ENCODE measurements around the gene ACTR6.
"Not testable (repeated sequence)": the region's sequence is repeated elsewhere in the genome, so short reads cannot be mapped to it uniquely, and the experiment has no call there.

The ACTR6 gene

GRCh38 chr12:100200463-100201181, at the start of gene ACTR6:
ACTR6 (plus strand) TSS chr12:100200815; CDS start chr12:100200852, 37 bp downstream.
- peak; percentile 98 for DNase-seq (ENCODE audit: low read depth)

GRCh38 chr12:100151769-100152168, 48.8 kb upstream of the ACTR6 start:
- DNase-seq (ENCODE audit: low read depth), result no peak

- DNase-seq (ENCODE audit: low read depth), result no peak
Observed at GRCh38 chr12:100153131-100153530, 47.5 kb upstream of the ACTR6 start.

GRCh38 chr12:100154474-100155247, 46.0 kb upstream of the ACTR6 start:
- peak; percentile 56 for DNase-seq (ENCODE audit: low read depth)

DNA sequence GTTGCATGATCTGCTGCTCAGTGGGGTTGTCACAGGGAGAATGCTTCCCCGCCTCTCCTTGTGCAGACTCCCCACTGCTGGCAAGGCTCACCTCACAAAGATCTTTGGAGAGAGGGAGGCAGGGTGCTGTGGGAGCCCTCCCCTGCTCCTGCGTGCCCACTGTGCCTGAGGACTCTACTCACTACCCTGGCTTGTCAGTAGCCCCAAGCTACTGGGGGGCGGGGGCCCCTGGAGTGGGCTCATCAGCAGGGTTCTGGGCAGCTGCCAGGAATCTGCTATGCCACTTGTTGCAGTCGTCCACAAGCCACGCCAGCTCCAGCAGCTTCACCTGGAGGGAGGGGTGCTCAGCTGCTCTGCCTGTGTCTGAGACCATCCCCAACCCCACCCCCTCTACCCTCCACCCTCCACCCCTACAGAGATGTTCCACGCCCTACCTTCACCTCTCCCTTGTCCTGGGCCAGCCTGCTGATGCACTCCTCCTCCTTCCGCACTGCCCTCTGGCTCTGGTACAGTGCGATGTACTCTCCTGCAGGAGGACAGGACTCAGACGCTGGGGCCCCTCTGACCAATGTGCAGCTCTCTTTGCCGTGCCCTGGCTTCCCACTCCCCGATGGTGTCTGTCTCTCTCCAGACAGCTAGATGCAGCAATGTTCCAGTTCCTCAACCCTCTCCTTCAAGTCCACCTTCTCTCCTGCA, 43.7 kb upstream of the ACTR6 start:
- no peak for DNase-seq (ENCODE audit: low read depth)

- DNase-seq (ENCODE audit: low read depth), result no peak
Observed at GRCh38 chr12:100157427-100157821, 43.2 kb upstream of the ACTR6 start.

DNA sequence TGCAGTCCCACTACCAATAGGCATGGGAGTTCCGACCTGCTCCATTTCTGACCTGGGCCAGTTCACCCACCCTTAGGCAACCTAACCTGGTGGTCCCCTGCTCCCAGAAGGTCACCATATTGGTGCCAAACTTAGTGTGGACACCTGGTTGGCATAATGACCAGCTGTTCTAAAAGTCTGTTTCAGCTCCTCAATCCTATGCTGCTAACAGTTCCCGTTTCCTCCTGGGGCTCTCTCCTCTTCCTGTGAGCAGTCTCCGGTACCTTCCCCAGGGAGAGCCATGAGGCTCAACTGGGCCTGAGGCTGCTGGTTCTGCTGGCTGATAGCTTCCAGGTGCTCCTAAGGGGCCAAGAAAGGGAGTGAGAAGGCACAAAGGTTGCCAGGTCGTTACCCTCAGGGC, 42.1 kb upstream of the ACTR6 start:
- DNase-seq (ENCODE audit: low read depth), result no peak

DNA sequence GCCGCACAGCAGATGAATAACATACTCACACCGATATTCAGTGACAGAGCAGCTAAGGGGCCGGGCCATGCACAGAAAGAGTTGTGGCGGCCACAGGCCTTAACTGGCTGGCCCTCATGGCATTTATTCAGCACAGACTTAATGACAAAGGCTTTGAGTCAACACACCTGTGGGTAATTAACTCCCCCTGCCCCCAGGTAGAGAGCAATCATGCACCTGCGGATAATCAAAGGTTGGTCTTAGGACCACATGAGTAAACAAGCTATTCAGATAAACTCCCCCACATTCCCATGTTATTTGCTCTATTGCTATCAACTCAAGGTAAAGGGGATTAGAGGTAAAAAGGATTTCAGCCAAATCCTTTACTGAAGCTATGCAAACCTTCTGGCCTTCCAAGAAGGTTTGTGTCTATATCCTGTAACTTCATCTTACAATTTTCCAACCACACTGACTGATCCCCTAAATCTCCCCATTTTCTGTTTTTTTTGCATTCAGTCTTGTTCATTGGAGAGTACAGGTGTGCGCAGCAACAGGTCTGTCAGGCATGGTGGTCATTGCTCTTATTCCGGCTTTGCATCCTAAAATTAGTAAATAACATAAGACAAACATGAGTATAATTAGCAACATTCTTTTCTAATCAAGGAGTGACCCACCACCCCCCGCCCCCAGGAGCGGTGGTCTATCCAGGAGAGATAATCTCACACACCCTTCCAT, 41.1 kb upstream of the ACTR6 start:
- no peak for DNase-seq (ENCODE audit: low read depth)

GRCh38 chr12:100163416-100164152, 37.0 kb upstream of the ACTR6 start:
- peak; percentile 45 for DNase-seq (ENCODE audit: low read depth)

DNA sequence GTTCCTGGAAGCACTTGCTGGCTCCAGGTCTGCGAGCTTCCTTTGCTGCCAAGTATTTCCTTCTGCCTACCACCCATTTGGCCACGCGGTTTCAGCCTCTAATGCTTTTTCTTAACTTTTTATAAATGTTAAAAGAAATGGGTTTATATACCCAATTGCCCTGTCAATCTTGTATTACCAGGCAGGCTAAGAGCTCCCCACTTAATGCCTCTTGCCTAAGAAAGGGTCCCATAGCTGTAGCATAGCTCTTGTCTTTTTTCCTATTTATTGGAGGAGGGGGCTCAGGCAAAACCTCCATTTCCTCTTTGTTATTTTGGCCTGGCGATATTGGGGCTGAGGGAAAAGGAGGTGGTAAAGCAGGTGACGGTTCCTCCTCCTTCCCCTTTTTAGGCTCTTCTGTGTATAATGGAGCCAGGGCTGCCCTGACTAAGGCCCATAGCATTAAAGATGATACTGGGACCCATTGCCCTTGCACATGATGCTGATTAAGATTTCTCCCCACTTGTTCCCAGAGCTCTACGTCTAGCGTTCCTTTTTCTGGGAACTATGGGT, 36.4 kb upstream of the ACTR6 start:
- DNase-seq (ENCODE audit: low read depth), result no peak

GRCh38 chr12:100165356-100165755, 35.3 kb upstream of the ACTR6 start:
- DNase-seq (ENCODE audit: low read depth), result no peak

DNA sequence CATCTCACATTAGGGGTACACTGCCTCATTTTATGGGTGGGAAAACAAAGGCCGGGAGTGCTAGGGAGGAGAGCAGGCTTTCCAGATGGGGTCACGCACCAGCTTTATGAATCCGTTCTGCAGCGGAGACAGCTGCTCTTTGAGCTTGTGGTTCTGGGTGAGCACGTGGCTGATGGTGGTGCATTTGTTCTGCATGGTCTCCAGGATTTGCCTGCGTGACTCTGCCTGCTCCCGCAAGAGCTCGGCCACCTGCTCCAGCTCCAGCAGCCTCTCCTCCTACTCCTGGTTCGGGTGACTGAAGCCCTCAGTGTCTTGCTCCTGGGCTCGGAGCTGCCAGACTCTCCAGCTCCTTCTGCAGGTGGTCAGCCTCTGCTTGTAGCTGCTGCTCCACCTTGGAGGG, 34.4 kb upstream of the ACTR6 start:
- no peak for DNase-seq (ENCODE audit: low read depth)

DNA sequence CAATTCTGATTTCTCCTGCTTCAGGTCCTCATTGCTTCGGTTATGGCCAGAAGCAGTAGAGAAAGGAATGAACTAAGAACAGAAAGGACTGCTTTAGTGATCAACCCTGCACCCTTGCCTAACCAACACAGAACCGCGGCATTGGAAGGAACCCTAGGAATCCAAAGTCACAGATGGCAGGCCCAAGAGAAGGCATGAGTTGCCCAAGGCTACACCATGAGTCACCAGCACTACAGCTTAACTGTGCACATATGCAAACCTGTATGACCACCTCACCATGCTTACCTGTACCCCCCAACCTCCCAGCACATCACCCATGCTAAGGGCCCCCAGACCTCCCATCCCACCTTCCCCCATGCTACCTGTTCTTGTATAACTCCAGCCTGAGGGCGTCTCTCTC, 32.1 kb upstream of the ACTR6 start:
- no peak for DNase-seq (ENCODE audit: low read depth)

GRCh38 chr12:100169345-100169744, 31.3 kb upstream of the ACTR6 start:
- no peak for DNase-seq (ENCODE audit: low read depth)

- DNase-seq (ENCODE audit: low read depth), result no peak
Observed at GRCh38 chr12:100170313-100170858, 30.2 kb upstream of the ACTR6 start.

- DNase-seq (ENCODE audit: low read depth), result no peak
Observed at GRCh38 chr12:100171248-100171647, 29.4 kb upstream of the ACTR6 start.

DNA sequence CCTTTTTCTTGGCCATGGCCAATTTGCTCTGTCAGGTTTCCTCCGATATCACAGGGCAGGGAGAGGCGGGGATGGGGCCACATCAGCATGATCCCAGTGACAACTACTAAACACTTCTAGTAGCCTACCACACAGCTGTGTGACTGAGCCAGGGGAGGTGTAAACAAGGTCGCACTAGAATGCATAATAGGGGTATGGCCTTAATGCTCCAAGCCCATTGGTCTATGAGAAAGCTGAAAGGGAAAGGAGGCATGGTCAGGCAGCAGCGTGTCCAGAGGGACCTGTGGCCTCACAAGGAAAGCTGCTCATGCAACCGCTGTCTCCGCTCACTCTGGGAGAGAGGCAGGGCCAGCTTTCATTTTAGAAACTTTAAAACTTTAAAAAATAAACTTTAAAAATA, 27.5 kb upstream of the ACTR6 start:
- DNase-seq (ENCODE audit: low read depth), result no peak

GRCh38 chr12:100174495-100174894, 26.1 kb upstream of the ACTR6 start:
- DNase-seq (ENCODE audit: low read depth), result no peak

DNA sequence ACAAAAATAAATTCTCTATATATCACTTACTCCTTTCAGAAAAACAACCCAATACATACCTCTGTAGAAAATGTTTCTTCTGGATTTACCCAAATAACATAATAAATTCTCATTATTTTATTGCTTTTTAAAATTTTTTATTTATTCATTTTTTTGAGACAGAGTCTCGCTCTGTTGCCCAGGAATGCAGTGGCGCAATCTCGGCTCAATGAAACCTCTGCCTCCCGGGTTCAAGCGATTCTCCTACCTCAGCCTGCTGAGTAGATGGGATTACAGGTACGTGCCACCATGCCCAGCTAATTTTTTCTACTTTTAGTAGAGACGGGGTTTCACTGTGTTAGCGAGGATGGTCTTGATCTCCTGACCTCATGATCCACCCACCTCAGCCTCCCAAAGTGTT, 24.1 kb upstream of the ACTR6 start:
- DNase-seq (ENCODE audit: low read depth), result not testable (repeated sequence)

DNA sequence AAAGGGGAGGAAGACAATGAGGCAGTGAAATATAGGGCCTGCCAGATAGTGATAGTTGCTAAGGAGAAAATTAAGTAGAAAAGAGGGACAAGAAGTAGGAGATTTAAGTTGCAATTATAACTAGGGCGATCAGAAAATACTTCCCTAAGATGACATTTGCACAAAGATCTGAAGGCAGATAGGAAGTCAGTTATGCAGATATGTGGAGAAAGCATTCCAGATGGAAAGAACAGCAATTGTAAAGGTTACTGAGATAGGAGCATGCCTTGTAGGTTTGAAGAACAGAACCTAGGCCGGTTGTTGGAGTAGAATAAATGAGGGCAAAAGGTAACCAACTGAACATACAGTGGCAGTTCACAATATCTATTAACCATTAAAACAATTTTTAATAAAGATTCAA, 21.4 kb upstream of the ACTR6 start:
- no peak for DNase-seq (ENCODE audit: low read depth)

DNA sequence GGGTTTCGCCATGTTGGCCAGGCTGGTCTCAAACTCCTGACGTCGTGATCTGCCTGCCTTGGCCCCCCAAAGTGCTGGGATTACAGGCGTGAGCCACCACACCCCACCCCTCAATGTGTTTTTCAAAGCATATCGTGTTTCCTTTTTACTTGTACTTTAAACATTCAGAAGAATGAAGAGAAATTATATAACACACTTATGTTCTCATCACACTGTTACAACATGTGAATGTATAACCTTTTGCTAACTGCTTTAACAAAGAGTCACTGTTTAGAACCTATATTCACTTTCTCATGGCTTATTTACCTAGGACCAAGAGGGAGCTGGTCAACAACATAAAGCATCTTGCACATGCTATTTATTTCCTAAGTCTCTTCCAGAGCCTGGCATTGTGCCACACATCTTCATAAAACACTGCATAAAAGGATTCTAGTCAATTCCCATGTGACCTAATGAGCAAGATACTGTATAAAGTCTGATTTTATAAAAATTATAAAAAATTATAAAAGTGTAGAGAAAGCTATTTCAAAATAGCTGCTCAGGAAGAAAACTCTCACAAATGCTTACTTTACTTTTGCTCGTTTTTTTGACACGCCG, 16.0 kb upstream of the ACTR6 start:
- DNase-seq (ENCODE audit: low read depth), result no peak

All from stimulated activated CD8-positive, alpha-beta memory T cell treated with anti-CD3 and anti-CD28 coated beads, Interleukin-12 subunit alpha, Interleukin-12 subunit beta, amount 100 ng/mL, for 1 hour (primary cell).